ENCODE data around the gene SMCR8.
"Not testable (repeated sequence)": the region's sequence is repeated elsewhere in the genome, so short reads cannot be mapped to it uniquely, and the experiment has no call there.

Gene SMCR8

DNA sequence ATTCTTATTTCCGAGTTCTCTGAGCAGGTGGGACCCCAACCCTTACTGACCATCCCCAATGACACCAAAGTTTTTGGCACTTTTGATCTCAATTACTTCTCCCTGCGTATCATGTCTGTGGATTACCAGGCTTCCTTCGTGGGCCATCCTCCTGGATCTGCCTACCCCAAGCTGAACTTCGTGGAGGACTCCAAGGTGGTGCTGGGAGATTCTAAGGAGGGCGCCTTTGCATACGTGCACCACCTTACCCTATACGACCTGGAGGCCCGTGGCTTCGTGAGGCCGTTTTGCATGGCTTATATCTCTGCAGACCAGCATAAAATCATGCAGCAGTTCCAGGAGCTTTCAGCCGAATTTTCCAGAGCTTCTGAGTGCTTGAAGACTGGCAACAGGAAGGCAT is 868 bp downstream of the SMCR8 start:
- DNase-seq (ENCODE audit: low spot score): no peak

GRCh38 chr17:18318117-18318516 is 3.0 kb downstream of the SMCR8 start:
- no peak for DNase-seq (ENCODE audit: low spot score)

- no peak for DNase-seq (ENCODE audit: low spot score)
Measured at GRCh38 chr17:18318771-18319450, 3.8 kb downstream of the SMCR8 start.

GRCh38 chr17:18319604-18320256 is 4.6 kb downstream of the SMCR8 start:
- no peak for DNase-seq (ENCODE audit: low spot score)

- DNase-seq (ENCODE audit: low spot score): no peak
Measured at GRCh38 chr17:18320301-18320700, 5.2 kb downstream of the SMCR8 start.

DNA sequence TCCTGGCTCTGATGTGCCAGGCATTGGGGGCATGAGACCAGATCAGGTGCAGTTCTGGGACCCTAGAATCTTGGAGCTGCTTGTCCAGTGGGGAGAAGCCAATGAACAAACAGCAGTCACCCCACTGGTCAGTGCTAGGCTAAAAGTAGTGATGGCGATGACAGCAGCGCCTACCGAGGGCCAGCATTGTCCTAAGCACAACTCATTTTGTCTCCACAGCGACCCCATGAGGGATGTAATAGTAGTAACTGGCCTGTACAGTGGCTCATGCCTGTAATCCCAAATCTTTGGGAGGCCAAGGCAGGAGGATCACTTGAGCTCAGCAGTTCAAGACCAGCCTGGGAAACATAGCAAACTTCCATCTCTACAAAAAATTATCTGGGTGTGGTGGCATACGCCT is 6.2 kb downstream of the SMCR8 start:
- DNase-seq (ENCODE audit: low spot score): no peak

DNA sequence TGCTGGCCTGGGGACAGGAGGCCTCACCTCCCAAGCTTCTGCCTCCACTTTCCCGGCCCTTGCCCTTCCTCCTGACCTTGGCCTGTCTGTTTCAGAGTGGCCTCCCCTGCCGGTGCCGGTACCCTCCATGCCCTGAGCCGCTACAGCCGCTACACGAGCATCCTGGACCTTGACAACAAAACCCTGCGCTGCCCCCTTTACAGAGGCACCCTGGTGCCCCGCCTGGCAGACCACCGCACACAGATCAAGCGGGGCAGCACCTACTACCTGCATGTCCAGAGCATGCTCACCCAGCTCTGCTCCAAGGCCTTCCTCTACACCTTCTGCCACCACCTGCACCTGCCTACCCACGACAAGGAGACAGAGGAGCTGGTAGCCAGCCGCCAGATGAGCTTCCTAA is 7.4 kb downstream of the SMCR8 start:
- no peak for DNase-seq (ENCODE audit: low spot score)

DNA sequence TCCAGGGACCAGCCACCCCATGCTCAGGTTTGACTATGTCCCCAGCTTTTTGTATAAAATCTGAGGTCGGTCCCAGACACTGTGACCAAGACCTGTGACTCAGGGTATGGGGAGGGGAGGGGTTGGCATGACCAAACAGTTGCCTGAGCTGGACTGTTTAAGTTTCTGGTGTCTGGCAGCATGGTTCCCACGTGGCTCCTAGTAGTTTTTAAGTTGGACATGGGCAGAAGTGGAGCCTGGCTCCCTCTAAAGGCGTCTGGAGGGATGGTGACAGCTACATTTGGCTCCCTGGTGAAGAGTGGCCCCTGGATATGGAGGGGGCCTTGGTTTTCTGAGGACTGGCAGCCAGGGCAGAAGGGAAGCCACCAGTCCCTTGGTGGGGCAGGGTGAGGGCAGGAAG is 7.9 kb downstream of the SMCR8 start:
- no peak for DNase-seq (ENCODE audit: low spot score)

GRCh38 chr17:18323507-18324139 is 8.5 kb downstream of the SMCR8 start:
- no peak for DNase-seq (ENCODE audit: low spot score)

GRCh38 chr17:18324140-18325050 is 9.3 kb downstream of the SMCR8 start:
- DNase-seq (ENCODE audit: low spot score): no peak

DNA sequence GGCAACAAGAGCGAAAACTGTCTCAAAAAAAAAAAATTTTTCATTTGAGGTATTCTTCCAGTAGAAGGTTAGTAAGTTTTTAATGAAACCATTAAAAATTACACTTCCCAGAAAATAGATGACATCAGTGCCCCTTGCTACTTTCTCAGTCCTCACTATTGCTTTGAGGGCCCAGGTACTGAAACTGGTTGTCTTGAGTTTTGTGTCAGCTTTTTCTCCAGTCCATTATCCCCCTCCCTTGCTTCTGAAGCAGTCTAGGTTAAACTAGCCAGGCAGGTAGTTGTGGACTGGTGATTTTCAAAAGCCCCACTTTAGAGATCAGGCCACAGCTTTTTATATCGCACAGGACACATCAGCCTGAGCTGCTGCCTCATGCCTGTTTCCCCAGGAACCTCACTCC is 10.9 kb downstream of the SMCR8 start:
- DNase-seq (ENCODE audit: low spot score): no peak

DNA sequence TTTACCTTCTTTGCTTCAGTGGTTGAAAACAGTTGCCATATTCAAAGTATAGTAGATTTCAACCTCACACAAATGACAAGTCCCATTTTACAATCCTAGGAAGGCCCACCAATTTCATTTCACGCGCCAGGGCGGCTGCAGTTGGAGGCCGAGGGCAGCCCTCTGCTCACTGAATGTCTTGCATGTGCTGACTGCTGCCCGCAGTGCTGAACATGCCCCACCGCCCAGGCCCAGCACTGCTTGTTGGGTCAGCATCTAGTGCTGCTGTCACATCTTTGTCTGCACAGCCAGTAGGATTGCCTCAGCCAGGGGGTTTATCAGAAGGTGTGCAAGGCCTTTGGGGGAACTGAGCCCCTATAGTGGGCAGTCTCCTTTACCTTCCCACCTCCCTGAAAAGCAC is 11.5 kb downstream of the SMCR8 start:
- DNase-seq (ENCODE audit: low spot score): no peak

DNA sequence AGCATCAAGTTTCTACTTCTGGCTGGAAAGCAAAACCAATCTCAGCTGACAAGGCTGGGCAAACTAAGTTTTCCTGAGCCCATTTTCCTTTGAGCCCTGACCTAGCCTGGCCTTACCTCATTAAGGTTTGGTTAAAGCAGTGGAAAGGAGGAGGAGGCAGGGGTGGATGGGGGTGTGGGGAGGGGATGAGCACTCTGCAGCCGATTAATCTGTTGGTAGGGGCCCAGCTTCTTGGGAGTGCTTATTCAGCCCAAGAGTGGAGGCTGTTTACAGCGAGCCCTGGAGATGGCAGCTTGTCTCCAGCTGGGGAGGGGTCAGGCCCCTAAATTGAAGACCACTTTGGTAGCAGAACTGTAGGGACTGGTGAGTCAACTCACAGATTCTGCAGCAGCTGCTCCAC is 12.0 kb downstream of the SMCR8 start:
- DNase-seq (ENCODE audit: low spot score): no peak

- no peak for DNase-seq (ENCODE audit: low spot score)
Measured at GRCh38 chr17:18327556-18327955, 12.5 kb downstream of the SMCR8 start.

DNA sequence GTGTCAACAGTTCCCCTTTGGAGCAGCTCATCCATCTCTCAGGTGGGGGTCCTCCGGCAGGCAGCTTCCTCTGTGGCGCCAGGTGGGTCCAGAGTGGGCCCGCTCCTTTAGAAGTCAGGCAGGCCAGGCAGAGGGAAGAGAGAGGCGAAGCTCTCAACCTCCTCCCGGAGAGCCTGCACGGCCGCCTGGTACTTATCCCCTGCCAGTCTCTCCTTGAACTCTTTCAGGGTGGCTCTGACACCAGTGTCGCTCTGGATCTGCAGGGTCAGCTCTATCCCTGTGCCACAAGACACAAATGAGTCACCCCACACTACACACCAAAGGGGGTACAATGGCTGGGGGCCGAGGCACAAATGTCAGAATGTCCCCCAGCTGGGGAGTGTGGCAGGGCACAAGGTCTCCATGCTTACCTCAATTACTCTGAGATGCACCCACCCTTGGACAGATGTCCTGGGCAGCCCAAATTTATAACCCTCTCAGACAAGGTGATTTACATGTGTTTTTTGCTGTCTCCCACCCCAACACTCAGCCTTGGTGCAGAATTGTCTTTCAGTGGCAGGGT is 13.6 kb downstream of the SMCR8 start:
- DNase-seq (ENCODE audit: low spot score): no peak

DNA sequence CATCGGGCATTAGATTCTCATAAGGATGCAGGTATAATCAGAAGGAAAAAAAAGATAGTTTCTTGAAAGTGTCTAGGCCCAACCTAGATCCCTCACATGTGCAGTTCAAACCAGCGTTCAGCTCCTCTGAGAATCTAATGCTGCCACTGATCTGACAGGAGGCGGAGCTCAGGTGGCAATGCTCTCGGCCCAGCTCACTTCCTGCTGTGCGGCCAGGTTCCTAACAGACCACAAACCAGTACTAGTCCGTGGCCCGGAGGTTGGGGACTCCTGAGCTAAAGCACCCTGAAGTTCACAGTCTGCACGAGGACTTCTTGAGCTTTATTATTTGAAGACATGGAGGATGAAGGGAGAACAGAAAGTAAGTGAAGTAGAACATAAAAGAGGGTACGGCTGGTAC is 16.8 kb downstream of the SMCR8 start:
- DNase-seq (ENCODE audit: low spot score): no peak

- DNase-seq (ENCODE audit: low spot score): no peak
Measured at GRCh38 chr17:18332909-18333489, 17.9 kb downstream of the SMCR8 start.

GRCh38 chr17:18338158-18338557 is 23.1 kb downstream of the SMCR8 start:
- DNase-seq (ENCODE audit: low spot score): not testable (repeated sequence)

DNA sequence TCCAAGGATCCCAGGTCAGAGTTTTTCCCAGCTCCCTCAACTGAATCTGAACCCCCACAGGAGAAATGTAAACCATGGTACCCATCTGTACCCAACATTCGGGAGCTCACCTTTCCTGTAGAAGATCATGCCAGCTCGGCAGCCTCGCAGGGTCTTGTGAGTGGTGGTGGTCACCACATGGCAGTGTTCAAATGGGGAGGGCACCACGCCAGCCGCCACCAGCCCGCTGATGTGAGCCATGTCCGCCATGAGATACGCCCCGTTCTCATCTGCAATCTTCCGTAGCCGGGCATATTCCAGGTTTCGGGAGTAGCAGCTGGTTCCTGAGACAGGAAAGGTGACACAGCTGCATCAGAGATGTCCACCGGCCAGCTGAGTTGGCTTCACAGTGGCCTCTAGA is 24.8 kb downstream of the SMCR8 start:
- DNase-seq (ENCODE audit: low spot score): no peak

GRCh38 chr17:18344021-18344420 is 28.9 kb downstream of the SMCR8 start:
- DNase-seq (ENCODE audit: low spot score): no peak

GRCh38 chr17:18353541-18353940 is 38.4 kb downstream of the SMCR8 start:
- no peak for DNase-seq (ENCODE audit: low spot score)

GRCh38 chr17:18356624-18357023 is 41.5 kb downstream of the SMCR8 start:
- DNase-seq (ENCODE audit: low spot score): no peak

Measured in LoVo (cell line).